Osteoblast (primary cell): ENCODE data around the gene RPL37A. TPM values are rescaled to one million over a fixed set of nuclear protein-coding genes. Genes with fewer than 3 reads are reported as not detected.

ENCODE experiments used
- DNase-seq: peaks from one replicate; pipeline ENCODE4 v3.0.0; 2011; ENCODE audit warnings: low spot score, mixed read lengths; ENCODE audit not compliant: insufficient read length; ENCODE audit errors: missing footprints
- H2AFZ ChIP-seq: 2 replicates; pipeline ENCODE4 v1.6.0; 2011; ENCODE audit warnings: mild to moderate bottlenecking, low read length
- H3K27ac ChIP-seq: 2 replicates; pipeline ENCODE4 v1.5.1; 2011; ENCODE audit warnings: mild to moderate bottlenecking, low read depth, low read length, moderate library complexity
- H3K27me3 ChIP-seq: 2 replicates; pipeline ENCODE4 v1.6.0; 2012; ENCODE audit warnings: mild to moderate bottlenecking, control low read depth, inconsistent platforms, low read length, moderate library complexity; ENCODE audit not compliant: insufficient read depth
- H3K36me3 ChIP-seq: 2 replicates; pipeline ENCODE4 v1.5.1; 2011; ENCODE audit warnings: mild to moderate bottlenecking, low read length, control low read depth, moderate library complexity; ENCODE audit not compliant: insufficient read depth
- H3K4me1 ChIP-seq: 2 replicates; pipeline ENCODE4 v1.5.1; 2011; ENCODE audit warnings: mild to moderate bottlenecking, low read length, control low read depth, moderate library complexity; ENCODE audit not compliant: insufficient read depth
- H3K4me2 ChIP-seq: 2 replicates; pipeline ENCODE4 v1.6.0; 2011; ENCODE audit warnings: mild to moderate bottlenecking, low read length; ENCODE audit not compliant: insufficient read depth
- H3K4me3 ChIP-seq: fragments of 200-600 bp; sonication (generic); 3 replicates; pipeline ENCODE4 v1.5.1; 2012; ENCODE audit warnings: mild to moderate bottlenecking, low read length, inconsistent platforms; ENCODE audit not compliant: insufficient read depth
- H3K79me2 ChIP-seq: 2 replicates; pipeline ENCODE4 v1.6.0; 2012; ENCODE audit warnings: mild to moderate bottlenecking, low read length, control low read depth, inconsistent platforms; ENCODE audit not compliant: insufficient read depth
- H3K9me3 ChIP-seq: 2 replicates; pipeline ENCODE4 v1.5.1; 2011; ENCODE audit warnings: low read depth, low read length, control low read depth
- H4K20me1 ChIP-seq: 2 replicates; pipeline ENCODE4 v1.6.0; 2012; ENCODE audit warnings: mild to moderate bottlenecking, low read length, control low read depth; ENCODE audit not compliant: insufficient read depth
- CTCF ChIP-seq: IDR thresholded peaks from 2 replicates; pipeline ENCODE4 v1.5.1; 2011; ENCODE audit warnings: mild to moderate bottlenecking, low read depth, low read length, moderate library complexity; ENCODE audit errors: extremely low read depth
- total RNA-seq: library from RNA; depleted of rRNA; stranded (reverse); fragments of >200 nt; gene quantifications from 2 replicates; pipeline ENCODE4 v1.2.3, GENCODE V29; 2012

The RPL37A gene
- total RNA-seq, 1 donor, result 869 TPM

GRCh38 chr2:216503159-216503629 is 4.5 kb downstream of the RPL37A start:
- no peak overlapping the region for H2AFZ ChIP-seq
- no peak overlapping the region for H3K4me3 ChIP-seq
- H3K36me3 ChIP-seq, result peaks cover 64% of the 10 kb centered on the region
- H3K4me2 ChIP-seq, result peak overlapping the region; percentile 9
- DNase-seq, result no peak
- H4K20me1 ChIP-seq, result peaks cover 59% of the 10 kb centered on the region
- peak overlapping the region; percentile 10 for H3K27ac ChIP-seq
- no peaks in the 10 kb centered on the region for H3K27me3 ChIP-seq
- TF ChIP-seq CTCF, result no peak
- peaks cover 43% of the 10 kb centered on the region for H3K4me1 ChIP-seq
- peaks cover 47% of the 10 kb centered on the region for H3K79me2 ChIP-seq
- no peaks in the 10 kb centered on the region for H3K9me3 ChIP-seq

GRCh38 chr2:216503697-216504375 is 5.2 kb downstream of the RPL37A start:
- Histone ChIP-seq H3K36me3 (peaks cover 64% of the 10 kb centered on the region), H3K79me2 (peaks cover 41% of the 10 kb centered on the region)

GRCh38 chr2:216504376-216504762 is 5.7 kb downstream of the RPL37A start:
- no peak for DNase-seq
- TF ChIP-seq CTCF, result no peak
- Histone ChIP-seq H3K4me1 (peaks cover 41% of the 10 kb centered on the region), H3K4me3 (no peak overlapping the region), H2AFZ (no peak overlapping the region), H3K4me2 (no peak overlapping the region), H3K27me3 (no peaks in the 10 kb centered on the region), H3K36me3 (peaks cover 64% of the 10 kb centered on the region), H3K9me3 (no peaks in the 10 kb centered on the region), H3K79me2 (peaks cover 36% of the 10 kb centered on the region), H3K27ac (no peak overlapping the region), H4K20me1 (peaks cover 55% of the 10 kb centered on the region)

More at GRCh38 chr2:216503697-216504375, 5.2 kb downstream of the RPL37A start:
- Histone ChIP-seq H3K4me3 (no peak overlapping the region), H2AFZ (no peak overlapping the region), H3K27me3 (no peaks in the 10 kb centered on the region), H3K4me2 (no peak overlapping the region), H4K20me1 (peaks cover 57% of the 10 kb centered on the region), H3K27ac (peak overlapping the region; percentile 10), H3K9me3 (no peaks in the 10 kb centered on the region), H3K4me1 (peaks cover 41% of the 10 kb centered on the region)
- TF ChIP-seq CTCF, result no peak
- DNase-seq, result no peak
